PC-3 (cell line): ENCODE measurements around the gene SMIM26. TPM values are rescaled to one million over a fixed set of nuclear protein-coding genes. Genes with fewer than 3 reads are reported as not detected.

Experiments
- ATAC-seq: fragments of 200-7000 bp; cut with Tn5 transposase; 2 replicates; pipeline ENCODE4 v1.9.1; 2020; ENCODE audit warnings: mild to moderate bottlenecking, moderate library complexity
- BruUV-seq: library from RNA; stranded (reverse); fragments of 400-500 nt; replicated peaks from 2 replicates; lab custom pipeline; 2021; lab: Mats Ljungman, UMichigan
- CTCF ChIA-PET: fragments of 300-600 bp; sonication (Branson Sonifier 250); formaldehyde crosslinking; loops from one replicate; lab custom pipeline; 2022; ENCODE audit warnings: antibody characterized with exemption; lab: Charles Lee
- POLR2A ChIA-PET: fragments of 300-600 bp; sonication (Branson Sonifier 250); formaldehyde crosslinking; loops from one replicate; lab custom pipeline; 2022; ENCODE audit warnings: antibody characterized with exemption; ENCODE audit not compliant: unreplicated experiment; lab: Charles Lee
- DNase-seq: peaks from one replicate; pipeline ENCODE4 v3.0.0-alpha.2; 2015
- H2AFZ ChIP-seq: fragments of 300-600 bp; sonication (generic); 2 replicates; pipeline ENCODE4 v1.6.0; 2016; ENCODE audit warnings: antibody characterized with exemption, low read length
- H3F3A ChIP-seq: fragments of 300-600 bp; sonication (generic); one replicate; pipeline ENCODE4 v1.6.0; 2017; ENCODE audit warnings: antibody characterized with exemption, low read length, control low read depth, mild to moderate bottlenecking; ENCODE audit not compliant: unreplicated experiment
- H3K27ac ChIP-seq: fragments of 300-600 bp; sonication (generic); 2 replicates; pipeline ENCODE4 v1.5.1; 2016; ENCODE audit warnings: mild to moderate bottlenecking, low read length
- H3K27me3 ChIP-seq: fragments of 300-600 bp; sonication (generic); 2 replicates; pipeline ENCODE4 v1.6.1; 2016; ENCODE audit warnings: low read length, mixed read lengths
- H3K36me3 ChIP-seq: fragments of 300-600 bp; sonication (generic); 2 replicates; pipeline ENCODE4 v1.6.1; 2016; ENCODE audit warnings: low read depth, mixed run types, low read length, mixed read lengths
- H3K4me1 ChIP-seq: fragments of 300-600 bp; sonication (generic); 2 replicates; pipeline ENCODE4 v1.5.1; 2016; ENCODE audit warnings: low read length; ENCODE audit not compliant: insufficient read depth
- H3K4me2 ChIP-seq: fragments of 300-600 bp; sonication (generic); 2 replicates; pipeline ENCODE4 v1.6.0; 2016; ENCODE audit warnings: low read length
- H3K4me3 ChIP-seq: fragments of 300-600 bp; sonication (generic); 2 replicates; pipeline ENCODE4 v1.5.1; 2016; ENCODE audit warnings: mild to moderate bottlenecking, low read length, mixed read lengths
- H3K79me2 ChIP-seq: fragments of 300-600 bp; sonication (generic); 2 replicates; pipeline ENCODE4 v1.6.1; 2017; ENCODE audit warnings: low read length, mixed read lengths
- H3K9ac ChIP-seq: fragments of 300-600 bp; sonication (generic); 2 replicates; pipeline ENCODE4 v1.6.0; 2016; ENCODE audit warnings: mild to moderate bottlenecking, low read length
- H3K9me2 ChIP-seq: fragments of 300-600 bp; sonication (generic); replicated peaks from 2 replicates; pipeline ENCODE4 v1.6.1; 2016; ENCODE audit warnings: mixed run types, low read length, mixed read lengths
- H3K9me3 ChIP-seq: fragments of 300-600 bp; sonication (generic); 2 replicates; pipeline ENCODE4 v1.6.1; 2016; ENCODE audit warnings: low read length, mixed read lengths
- H4K20me1 ChIP-seq: fragments of 300-600 bp; sonication (generic); 2 replicates; pipeline ENCODE4 v1.6.1; 2016; ENCODE audit warnings: low read length, mixed read lengths
- EZH2 ChIP-seq: fragments of 300-600 bp; sonication (generic); IDR thresholded peaks from one replicate; pipeline ENCODE4 v1.6.1; 2017; ENCODE audit warnings: antibody characterized with exemption, mild to moderate bottlenecking, low read length; ENCODE audit not compliant: unreplicated experiment
- EZH2phosphoT487 ChIP-seq: fragments of 300-600 bp; sonication (generic); IDR thresholded peaks from 2 replicates; pipeline ENCODE4 v1.6.1; 2018; ENCODE audit warnings: mild to moderate bottlenecking, antibody characterized with exemption, low read length, borderline replicate concordance
- intact Hi-C: fragments of 100-400 bp; cut with micrococcal nuclease; formaldehyde crosslinking; loops from 2 replicates; pipeline ENCODE4 v1.9.0; 2023
- total RNA-seq: library from RNA; depleted of rRNA; stranded (reverse); fragments of >200 nt; gene quantifications from 2 replicates; pipeline ENCODE4 v1.2.3, GENCODE V29; 2014; rRNA removed
- TF ChIP-seq, protein P1 (sequence below): fragments of 300-600 bp; sonication (generic); conservative IDR thresholded peaks from 2 replicates; pipeline ENCODE4 v1.5.1; 2017; ENCODE audit warnings: antibody characterized with exemption, low read depth, mild to moderate bottlenecking, low read length

Gene SMIM26
- total RNA-seq, 1 experiment from 2014 or later: 83.6 TPM

DNA sequence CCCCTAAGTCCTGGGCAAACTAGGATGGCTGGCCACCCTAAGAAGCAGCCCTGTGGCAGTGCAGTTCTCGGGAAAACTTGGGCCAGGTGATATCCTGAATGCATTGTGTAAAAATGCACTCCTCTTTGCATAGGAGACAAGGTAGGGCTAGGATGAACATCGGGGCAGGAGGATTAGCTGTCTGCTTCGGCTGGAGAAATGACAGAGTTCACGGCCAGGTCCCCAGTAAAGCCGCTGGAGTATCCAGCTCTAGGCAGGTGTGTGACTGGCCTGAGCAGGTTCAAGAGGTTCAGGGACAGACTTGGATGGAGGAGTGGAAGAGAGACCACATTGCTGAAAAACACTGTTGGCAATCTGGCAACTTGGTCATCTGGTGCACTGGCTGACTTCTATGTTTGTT is 47.0 kb downstream of the SMIM26 start:
- TF ChIP-seq EZH2 (no peak), EZH2phosphoT487 (no peak)
- TF ChIP-seq, protein P1, sequence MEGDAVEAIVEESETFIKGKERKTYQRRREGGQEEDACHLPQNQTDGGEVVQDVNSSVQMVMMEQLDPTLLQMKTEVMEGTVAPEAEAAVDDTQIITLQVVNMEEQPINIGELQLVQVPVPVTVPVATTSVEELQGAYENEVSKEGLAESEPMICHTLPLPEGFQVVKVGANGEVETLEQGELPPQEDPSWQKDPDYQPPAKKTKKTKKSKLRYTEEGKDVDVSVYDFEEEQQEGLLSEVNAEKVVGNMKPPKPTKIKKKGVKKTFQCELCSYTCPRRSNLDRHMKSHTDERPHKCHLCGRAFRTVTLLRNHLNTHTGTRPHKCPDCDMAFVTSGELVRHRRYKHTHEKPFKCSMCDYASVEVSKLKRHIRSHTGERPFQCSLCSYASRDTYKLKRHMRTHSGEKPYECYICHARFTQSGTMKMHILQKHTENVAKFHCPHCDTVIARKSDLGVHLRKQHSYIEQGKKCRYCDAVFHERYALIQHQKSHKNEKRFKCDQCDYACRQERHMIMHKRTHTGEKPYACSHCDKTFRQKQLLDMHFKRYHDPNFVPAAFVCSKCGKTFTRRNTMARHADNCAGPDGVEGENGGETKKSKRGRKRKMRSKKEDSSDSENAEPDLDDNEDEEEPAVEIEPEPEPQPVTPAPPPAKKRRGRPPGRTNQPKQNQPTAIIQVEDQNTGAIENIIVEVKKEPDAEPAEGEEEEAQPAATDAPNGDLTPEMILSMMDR: no peak
- peaks cover 8% of the 10 kb centered on the region for H3K4me1 ChIP-seq
- H3K9me2 ChIP-seq: no peaks in the 10 kb centered on the region
- no peak overlapping the region for H3K4me2 ChIP-seq
- H3K9ac ChIP-seq: no peak overlapping the region
- H2AFZ ChIP-seq: no peak overlapping the region
- H3K9me3 ChIP-seq: no peaks in the 10 kb centered on the region
- no peaks in the 10 kb centered on the region for H4K20me1 ChIP-seq
- no peak overlapping the region for H3K27ac ChIP-seq
- ATAC-seq (no peak), DNase-seq (no peak)
- H3K79me2 ChIP-seq: no peaks in the 10 kb centered on the region
- intact Hi-C loops: no loop called here
- no peaks in the 10 kb centered on the region for H3F3A ChIP-seq
- POLR2A ChIA-PET: no interaction called here
- CTCF ChIA-PET: no interaction called here
- no peak overlapping the region for H3K4me3 ChIP-seq
- H3K27me3 ChIP-seq: no peaks in the 10 kb centered on the region
- no TSS peak for BruUV-seq
- peaks cover 6% of the 10 kb centered on the region; the same call in 1 of the 2 replicates for H3K36me3 ChIP-seq

DNA sequence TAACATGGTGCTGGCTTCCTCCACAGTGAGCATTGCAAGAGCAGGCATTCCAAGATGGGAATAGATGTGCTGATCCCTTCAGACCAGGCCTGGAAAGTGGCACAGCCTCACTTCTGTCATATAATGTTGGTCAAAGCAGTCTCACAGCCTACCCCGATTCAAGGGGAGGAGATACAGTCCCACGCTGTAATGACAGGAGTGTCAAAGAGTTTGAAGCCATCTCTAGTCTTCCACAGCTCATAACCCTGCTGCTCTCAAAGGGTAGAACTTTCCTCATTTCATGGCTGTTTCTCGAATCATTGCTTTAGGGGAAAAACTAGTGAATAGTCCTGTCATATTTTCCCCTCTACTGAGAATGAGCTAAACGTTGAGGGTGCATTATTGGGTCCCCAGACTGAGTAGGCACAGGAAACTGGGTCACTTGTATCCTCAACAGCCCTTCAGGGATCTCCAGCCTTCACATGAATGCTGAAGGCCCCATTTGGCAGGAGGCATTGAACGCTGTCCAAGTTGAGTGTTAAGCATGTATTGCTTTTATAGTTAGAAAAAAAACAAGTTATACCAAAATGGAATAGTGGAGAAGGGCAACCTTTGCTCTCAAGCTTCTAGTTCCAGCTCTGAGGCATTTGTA is 47.9 kb downstream of the SMIM26 start:
- H3K4me3 ChIP-seq: no peak overlapping the region

More for the DNA sequence above, 47.9 kb downstream of the SMIM26 start:
- no peaks in the 10 kb centered on the region for H3K9me3 ChIP-seq
- TF ChIP-seq EZH2phosphoT487 (no peak), EZH2 (no peak)
- TF ChIP-seq, protein P1: no peak
- CTCF ChIA-PET: no interaction called here
- no peaks in the 10 kb centered on the region for H3K79me2 ChIP-seq
- no peak overlapping the region for H3K9ac ChIP-seq
- no TSS peak for BruUV-seq
- H4K20me1 ChIP-seq: no peaks in the 10 kb centered on the region
- no peak overlapping the region for H2AFZ ChIP-seq
- H3K36me3 ChIP-seq: peaks cover 3% of the 10 kb centered on the region; the same call in 1 of the 2 replicates
- H3K27me3 ChIP-seq: no peaks in the 10 kb centered on the region
- DNase-seq: no peak
- no peak overlapping the region for H3K4me2 ChIP-seq
- POLR2A ChIA-PET: no interaction called here
- no peaks in the 10 kb centered on the region for H3F3A ChIP-seq
- H3K9me2 ChIP-seq: no peaks in the 10 kb centered on the region
- peaks cover 8% of the 10 kb centered on the region for H3K4me1 ChIP-seq
- no peak overlapping the region for H3K27ac ChIP-seq
- intact Hi-C loops: no loop called here
- ATAC-seq: no peak

Other genes starting within 250 kb of the SMIM26 start
- gene DZANK1, start 100.4 kb upstream of the SMIM26 start, total RNA-seq: 2.6 and 3.2 TPM in 2 replicates
- gene POLR3F, start 100.0 kb upstream of the SMIM26 start, total RNA-seq: 28.2 and 31.8 TPM in 2 replicates
- gene RBBP9, start 70.2 kb upstream of the SMIM26 start, total RNA-seq: 17.7 and 22.8 TPM in 2 replicates
- 82.1 and 89.5 TPM in 2 replicates for gene SEC23B, start 59.5 kb upstream of the SMIM26 start, total RNA-seq
- 101 and 124 TPM in 2 replicates for gene DTD1, start 20.6 kb downstream of the SMIM26 start, total RNA-seq
- not detected in 2 replicates for gene SCP2D1, start 246.4 kb downstream of the SMIM26 start, total RNA-seq